IMR-90 (cell line): ENCODE measurements around the gene SNX2.

ENCODE experiments used
- BHLHE40 ChIP-seq: fragments of 150-350 bp; IDR thresholded peaks from 2 replicates; pipeline ENCODE4 v1.6.1; 2016; ENCODE audit warnings: mild to moderate bottlenecking, low read depth, low read length
- CEBPB ChIP-seq: IDR thresholded peaks from 2 replicates; pipeline ENCODE4 v1.6.1; 2012; ENCODE audit warnings: low read depth, low read length, improper control_type of control experiment
- CHD1 ChIP-seq: IDR thresholded peaks from 2 replicates; pipeline ENCODE4 v1.6.1; 2012; ENCODE audit warnings: low read depth, low read length, improper control_type of control experiment
- CTCF ChIP-seq: conservative IDR thresholded peaks from 2 replicates; pipeline ENCODE4 v1.5.1; 2012; ENCODE audit warnings: mild to moderate bottlenecking, low read depth, low read length, improper control_type of control experiment
- FOS ChIP-seq: fragments of 150-350 bp; IDR thresholded peaks from 2 replicates; pipeline ENCODE4 v1.6.1; 2016; ENCODE audit warnings: low read depth, low read length
- MAFK ChIP-seq: IDR thresholded peaks from 2 replicates; pipeline ENCODE4 v1.6.1; 2012; ENCODE audit warnings: low read depth, low read length, improper control_type of control experiment
- MAZ ChIP-seq: IDR thresholded peaks from 2 replicates; pipeline ENCODE4 v1.6.1; 2012; ENCODE audit warnings: low read depth, mild to moderate bottlenecking, low read length, improper control_type of control experiment, moderate library complexity, borderline replicate concordance
- POLR2A ChIP-seq: IDR thresholded peaks from 2 replicates; pipeline ENCODE4 v1.6.1; 2012; ENCODE audit warnings: mild to moderate bottlenecking, low read depth, low read length
- RAD21 ChIP-seq: IDR thresholded peaks from 2 replicates; pipeline ENCODE4 v1.6.1; 2012; ENCODE audit warnings: low read length, improper control_type of control experiment
- RCOR1 ChIP-seq: IDR thresholded peaks from 2 replicates; pipeline ENCODE4 v1.6.1; 2012; ENCODE audit warnings: mild to moderate bottlenecking, low read length, improper control_type of control experiment; ENCODE audit not compliant: insufficient replicate concordance
- RFX5 ChIP-seq: IDR thresholded peaks from 2 replicates; pipeline ENCODE4 v1.8.0; 2012; ENCODE audit warnings: low read depth, mild to moderate bottlenecking, low read length, moderate library complexity
- SMC3 ChIP-seq: fragments of 150-350 bp; IDR thresholded peaks from 2 replicates; pipeline ENCODE4 v1.6.1; 2016; ENCODE audit warnings: low read depth, mild to moderate bottlenecking, antibody characterized with exemption, low read length, moderate library complexity
- TF ChIP-seq, protein P1 (sequence below): fragments of 150-350 bp; IDR thresholded peaks from 2 replicates; pipeline ENCODE4 v1.6.1; 2017; ENCODE audit warnings: mild to moderate bottlenecking, antibody characterized with exemption, low read length, low read depth

DNA sequence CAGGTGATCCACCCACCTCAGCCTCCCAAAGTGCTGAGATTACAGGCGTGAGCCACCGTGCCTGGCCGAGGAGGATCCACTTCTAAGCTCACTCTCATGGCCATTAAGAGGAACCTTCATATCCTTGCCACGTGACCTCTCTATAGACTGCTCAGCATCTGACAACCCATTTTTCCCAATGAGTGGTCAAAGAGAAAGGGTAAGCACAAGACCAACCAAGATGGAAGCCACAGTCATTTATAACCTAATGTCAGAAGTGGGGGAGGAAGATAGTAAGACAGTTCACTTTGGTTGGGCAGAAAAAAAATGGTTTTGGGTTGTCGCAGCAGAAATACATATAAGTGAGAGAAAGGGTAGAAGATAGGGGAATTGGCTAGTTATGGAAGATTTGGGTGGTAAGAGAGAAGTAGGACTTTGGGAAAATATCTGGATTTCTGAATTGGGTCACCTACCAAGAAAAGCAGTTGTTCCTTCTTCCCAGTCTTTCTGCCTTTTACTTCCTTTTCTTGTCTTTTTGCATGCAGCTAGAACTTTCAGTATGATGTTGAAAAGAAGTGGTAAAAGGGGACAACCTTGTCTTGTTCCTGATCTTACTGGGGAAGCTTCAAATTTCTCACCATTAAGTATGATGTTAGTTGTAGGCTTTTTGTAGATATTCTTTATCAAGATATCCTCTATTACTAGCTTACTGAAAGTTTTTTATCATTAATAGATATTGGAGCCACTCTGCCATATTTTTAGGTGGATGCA lies 15.6 kb downstream of the SNX2 start:
- TF ChIP-seq RAD21, result no peak
- TF ChIP-seq SMC3, result no peak
- no peak for TF ChIP-seq CTCF
- no peak for TF ChIP-seq FOS
- no peak for TF ChIP-seq CEBPB
- no peak for TF ChIP-seq MAZ
- no peak for TF ChIP-seq MAFK
- TF ChIP-seq, protein P1, sequence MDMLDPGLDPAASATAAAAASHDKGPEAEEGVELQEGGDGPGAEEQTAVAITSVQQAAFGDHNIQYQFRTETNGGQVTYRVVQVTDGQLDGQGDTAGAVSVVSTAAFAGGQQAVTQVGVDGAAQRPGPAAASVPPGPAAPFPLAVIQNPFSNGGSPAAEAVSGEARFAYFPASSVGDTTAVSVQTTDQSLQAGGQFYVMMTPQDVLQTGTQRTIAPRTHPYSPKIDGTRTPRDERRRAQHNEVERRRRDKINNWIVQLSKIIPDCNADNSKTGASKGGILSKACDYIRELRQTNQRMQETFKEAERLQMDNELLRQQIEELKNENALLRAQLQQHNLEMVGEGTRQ, result no peak
- no peak for TF ChIP-seq POLR2A
- no peak for TF ChIP-seq BHLHE40
- TF ChIP-seq RFX5, result no peak
- TF ChIP-seq RCOR1, result no peak
- TF ChIP-seq CHD1, result no peak
